Pons (tissue), 1 donor: Measurements from ENCODE around the gene ERLEC1.
"Not testable (repeated sequence)": the region's sequence is repeated elsewhere in the genome, so short reads cannot be mapped to it uniquely, and the experiment has no call there.

Experiments
- DNase-seq: peaks from one replicate; pipeline ENCODE4 v3.0.0-alpha.2; 2016; ENCODE audit warnings: low spot score

The ERLEC1 gene

DNA sequence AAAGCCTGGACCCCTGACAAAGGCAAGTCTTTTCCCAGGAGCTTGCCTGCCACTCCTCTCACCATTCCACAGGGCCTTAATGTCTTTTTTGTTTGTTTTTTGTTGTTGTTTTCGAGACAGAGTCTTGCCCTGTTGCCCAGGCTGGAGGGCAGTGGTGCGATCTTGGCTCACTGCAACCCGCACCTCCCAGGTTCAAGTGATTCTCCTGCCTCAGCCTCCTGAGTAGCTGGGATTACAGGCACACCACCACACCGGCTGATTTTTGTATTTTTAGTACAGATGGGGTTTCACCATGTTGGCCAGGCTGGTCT is 43.1 kb downstream of the ERLEC1 start:
- DNase-seq, result not testable (repeated sequence)

DNA sequence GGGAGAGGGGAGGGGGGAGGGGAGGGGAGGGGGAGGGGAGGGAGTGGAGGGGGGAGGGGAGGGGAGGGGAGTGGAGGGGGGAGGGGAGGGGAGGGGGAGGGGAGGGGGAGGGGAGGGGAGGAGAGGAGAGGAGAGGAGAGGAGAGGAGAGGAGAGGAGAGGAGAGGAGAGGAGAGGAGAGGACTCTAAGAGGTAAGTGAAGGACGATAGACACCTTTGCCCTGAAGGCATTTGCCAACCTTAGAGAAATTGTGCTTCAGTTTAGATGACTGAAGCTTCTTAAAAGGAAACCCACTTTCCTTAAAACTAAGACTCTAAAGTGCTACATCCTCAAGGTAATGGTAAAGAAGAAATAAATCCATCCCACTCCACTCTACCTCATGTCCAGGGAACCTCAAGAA is 53.7 kb downstream of the ERLEC1 start:
- no peak for DNase-seq

DNA sequence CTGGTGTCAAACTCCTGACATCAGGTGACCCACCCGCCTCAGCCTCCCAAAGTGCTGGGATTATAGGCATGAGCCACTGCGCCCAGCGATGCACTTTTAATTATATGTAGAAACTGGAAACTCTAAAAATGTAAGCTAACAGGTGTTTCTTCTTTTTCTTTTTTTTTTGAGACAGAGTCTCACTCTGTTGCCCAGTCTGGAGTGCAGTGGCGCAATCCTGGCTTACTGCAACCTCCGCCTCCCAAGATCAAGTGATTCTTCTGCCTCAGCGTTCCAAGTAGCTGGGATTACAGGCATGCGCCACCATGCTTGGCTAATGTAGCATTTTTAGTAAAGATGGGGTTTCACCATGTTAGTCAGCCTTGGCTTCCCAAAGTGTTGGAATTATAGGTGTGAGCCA is 54.8 kb downstream of the ERLEC1 start:
- DNase-seq, result not testable (repeated sequence)

DNA sequence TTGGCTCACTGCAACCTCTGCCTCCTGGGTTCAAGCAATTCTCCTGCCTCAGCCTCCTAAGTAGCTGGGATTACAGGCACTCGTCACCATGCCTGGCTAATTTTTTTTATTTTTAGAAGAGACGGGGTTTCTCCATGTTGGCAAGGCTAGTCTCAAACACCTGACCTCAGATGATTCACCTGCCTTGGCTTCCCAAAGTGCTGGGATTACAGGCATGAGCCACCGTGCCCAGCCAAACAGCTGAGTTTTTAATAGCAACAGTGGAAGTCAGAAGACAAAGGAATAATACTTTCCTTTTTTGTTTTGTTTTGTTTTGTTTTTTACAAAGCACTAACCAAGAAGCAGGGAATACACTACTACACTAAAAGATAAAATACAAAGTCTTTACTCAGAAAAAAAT is 56.0 kb downstream of the ERLEC1 start:
- DNase-seq, result no peak

DNA sequence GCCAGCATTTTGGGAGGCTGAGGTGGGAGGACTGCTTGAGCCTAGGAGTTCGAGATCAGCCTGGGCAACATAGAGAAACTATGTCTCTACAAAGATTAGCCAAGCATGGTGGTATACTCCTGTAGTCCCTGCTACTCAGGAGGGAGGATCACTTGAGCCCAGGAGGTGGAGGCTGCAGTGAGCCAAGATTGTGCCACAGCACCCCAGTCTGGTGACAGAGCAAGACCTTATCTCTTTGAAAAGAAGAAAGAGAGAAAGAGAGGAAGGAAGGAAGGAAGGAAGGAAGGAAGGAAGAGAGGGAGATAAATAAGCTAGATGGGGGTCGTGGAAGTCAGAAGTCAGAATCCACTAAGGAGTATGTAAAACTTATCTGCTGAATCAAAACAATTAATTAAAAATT is 56.8 kb downstream of the ERLEC1 start:
- no peak for DNase-seq

DNA sequence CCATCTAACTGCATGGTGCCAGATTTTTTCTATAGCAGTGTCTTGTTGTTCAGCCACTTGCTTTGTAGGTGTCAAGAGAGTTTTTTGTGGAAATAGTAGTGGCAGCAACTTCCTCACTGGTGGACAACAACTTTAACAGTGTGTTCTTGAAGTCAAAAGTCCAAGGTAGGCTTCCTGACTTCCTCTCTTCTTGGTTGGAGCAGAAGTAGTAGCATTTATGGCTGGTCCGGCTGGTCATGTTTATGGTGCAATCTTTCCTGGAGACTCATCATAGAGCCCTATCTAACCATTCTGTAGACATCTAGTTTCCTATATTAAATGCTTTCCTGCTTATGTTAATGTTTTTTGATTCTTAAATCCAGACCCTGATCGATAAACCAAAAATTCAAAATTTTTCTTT is 61.2 kb downstream of the ERLEC1 start:
- no peak for DNase-seq

DNA sequence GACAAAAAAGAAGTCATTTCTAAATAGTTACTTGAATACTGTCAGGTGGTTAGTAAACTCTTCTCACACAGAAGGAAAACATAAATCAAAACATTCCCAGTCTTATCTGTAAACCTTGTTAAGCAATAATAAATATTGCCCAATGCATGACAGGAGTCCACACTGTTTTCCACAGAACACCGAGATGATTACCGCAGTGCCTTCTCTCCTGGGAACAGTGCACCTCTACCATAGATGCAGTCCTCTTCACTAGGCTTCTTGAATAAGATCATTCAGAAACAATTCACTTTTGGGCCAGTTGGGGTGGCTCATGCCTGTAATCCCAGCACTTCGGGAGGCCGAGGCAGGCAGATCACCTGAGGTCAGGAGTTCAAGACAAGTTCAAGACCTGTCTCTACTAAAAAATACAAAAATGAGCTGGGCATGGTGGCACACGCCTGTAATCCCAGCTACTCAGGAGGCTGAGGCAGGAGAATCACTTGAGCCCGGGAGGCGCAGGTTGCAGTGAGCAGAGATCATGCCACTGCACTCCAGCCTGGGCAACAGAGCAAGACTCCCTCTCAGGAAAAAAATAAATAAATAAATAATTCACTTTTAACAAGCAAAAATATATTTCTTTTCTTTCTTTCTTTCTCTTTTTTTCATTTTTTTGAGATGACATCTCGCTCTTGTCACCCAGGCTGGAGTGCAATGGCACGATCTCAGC is 64.4 kb downstream of the ERLEC1 start:
- not testable (repeated sequence) for DNase-seq

DNA sequence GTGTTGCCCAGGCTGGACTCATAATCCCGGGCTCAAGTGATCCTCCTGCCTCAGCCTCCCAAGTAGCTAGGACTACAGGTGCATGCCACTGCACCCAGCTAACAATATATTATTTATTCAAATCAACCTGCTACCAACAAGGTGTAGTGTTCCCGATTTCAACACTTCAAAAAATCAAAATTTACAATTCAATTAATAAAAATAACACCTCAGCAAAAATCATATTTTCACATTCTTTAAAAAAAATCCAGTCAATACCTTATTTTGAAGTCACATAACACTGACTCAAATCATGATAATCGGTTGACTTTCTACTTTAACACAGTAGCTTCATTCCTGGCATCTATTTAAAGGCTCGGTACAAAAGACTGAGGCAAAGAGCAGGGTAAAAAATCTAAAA is 65.7 kb downstream of the ERLEC1 start:
- DNase-seq, result no peak

DNA sequence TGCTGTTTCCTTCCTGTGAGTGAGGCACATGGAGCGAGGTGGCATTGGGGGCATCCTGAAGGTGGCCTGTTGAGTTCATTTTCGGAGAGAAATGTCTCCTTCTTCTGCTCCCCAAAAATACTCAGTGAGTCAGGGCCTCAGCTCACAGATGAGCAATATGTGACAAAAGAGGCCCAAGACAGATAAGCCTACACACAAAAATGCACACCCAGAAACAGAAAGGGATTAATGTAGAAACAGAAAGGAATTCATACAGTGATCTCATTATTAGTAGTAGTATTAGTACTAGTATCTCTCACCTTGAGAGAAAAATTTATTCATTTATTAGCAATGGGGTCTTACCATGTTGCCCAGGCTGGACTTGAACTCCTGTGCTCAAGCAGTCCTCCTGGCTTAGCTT is 67.8 kb downstream of the ERLEC1 start:
- DNase-seq, result no peak

DNA sequence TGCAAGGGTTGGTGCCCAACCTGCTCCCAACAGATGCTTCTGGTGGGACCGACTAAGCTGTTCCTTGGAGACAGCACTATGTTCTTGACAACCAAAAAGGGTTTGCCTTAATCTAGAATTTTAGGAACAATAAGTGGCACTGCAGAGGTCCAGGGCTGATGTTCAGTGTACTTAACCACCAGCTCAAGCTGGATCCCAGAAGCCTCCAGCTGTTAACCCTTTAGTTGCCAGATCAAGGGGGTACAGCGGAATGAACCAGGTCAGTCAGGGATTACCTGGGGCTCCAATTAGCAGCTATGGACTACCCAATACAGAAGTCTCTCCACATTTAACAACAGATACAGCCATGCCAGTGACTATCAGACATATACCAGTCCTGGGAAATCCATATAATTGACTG is 69.4 kb downstream of the ERLEC1 start:
- DNase-seq, result no peak

DNA sequence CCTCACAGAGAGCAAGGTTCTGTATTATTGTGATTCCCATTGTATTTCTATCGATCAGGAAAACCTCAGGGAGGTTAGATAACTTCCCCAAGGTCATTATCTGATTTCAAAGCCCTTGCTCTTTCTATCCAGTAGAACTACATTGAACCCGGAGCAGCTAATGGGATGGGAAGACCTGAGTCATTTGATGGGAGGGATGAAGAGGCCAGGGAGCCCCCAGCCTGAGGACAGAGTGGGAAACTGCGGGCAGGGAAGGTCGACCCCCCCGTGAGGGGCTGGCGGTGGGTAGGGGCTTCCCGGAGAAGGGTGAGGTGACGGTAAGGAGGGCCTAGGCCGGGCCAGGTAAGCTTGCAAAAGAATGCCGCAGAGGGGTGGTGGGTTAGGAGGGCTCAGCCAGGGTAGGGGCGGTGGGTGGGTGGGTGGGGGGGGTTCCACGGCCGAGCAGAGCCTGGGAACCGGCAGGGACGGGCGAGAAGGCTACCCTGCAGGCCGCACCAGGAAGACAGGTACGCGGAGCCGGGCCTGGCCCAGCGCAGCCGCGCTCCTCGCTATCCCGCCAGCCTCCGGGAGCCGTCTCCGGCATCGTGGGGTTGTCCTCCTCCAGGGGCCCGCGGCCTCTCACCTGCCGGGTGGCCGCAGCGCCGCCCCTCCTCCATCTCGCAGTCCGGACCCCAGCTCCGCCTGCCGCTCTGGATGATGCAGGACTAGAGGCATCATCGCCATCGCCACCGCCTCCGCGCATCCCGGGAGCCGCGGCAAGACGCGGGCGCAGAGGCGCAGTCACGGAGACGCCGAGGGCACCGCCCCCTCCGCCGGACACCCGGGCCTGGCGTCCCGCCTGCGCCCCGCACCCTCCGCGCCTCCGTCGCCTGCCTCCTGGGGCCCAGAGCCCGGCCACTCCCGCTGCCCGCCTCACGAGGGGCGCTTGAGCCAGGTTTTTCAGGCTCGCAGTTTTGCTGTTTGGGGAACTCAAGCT is 72.7 kb downstream of the ERLEC1 start, which contains the start of gene GPR75:
Gene GPR75, minus strand, starts transcription at position 762 of the 976 bp plus-strand sequence. CDS start 5,211 bp downstream, outside the sequence.
- no peak for DNase-seq

DNA sequence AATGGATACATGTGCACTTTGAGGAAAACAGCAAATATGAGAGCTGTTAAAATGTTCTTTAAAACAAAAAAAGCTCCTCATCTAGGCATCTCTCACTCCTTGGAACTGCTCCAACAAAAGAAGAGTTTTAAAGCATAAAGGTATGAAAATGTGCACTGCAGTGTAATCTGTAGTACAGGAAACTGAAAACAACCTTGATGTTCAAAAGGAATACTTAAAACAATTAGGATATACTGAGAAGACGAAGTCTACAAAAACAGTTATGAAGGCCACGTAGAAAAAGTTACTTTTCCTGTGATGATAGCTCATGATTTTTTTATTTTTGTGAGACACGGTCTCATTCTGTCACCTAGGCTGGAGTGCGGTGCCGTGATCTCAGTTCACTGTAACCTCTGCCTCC is 75.0 kb downstream of the ERLEC1 start:
- no peak for DNase-seq

DNA sequence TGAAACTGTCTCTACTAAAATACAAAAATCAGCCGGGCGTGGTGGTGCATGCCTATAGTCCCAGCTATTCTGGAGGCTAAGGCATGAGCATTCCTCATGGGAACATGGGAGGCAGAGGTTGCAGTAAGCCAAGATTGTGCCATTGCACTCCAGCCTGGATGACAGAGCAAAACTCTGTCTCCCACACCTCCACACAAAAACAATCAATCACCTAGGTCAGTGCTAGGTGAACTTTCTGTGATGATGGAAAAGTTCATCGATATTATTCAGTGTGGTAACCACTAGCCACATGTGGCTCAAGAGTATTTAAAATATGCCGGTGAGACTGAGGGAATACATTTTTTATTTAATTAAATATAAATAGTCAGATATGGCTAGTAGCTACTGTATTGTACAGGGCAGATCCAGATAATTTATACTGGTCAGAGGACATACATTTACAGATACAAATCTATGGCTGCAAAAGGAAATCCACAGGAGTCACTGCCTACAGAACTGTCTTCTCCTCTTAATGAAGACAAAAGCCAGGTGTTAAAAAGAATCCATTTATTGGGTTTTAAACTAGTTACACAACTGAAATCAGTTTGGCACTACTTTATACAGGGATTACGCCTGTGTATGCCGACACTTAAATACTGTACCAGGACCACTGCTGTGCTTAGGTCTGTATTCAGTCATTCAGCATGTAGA is 76.8 kb downstream of the ERLEC1 start:
- DNase-seq, result no peak

DNA sequence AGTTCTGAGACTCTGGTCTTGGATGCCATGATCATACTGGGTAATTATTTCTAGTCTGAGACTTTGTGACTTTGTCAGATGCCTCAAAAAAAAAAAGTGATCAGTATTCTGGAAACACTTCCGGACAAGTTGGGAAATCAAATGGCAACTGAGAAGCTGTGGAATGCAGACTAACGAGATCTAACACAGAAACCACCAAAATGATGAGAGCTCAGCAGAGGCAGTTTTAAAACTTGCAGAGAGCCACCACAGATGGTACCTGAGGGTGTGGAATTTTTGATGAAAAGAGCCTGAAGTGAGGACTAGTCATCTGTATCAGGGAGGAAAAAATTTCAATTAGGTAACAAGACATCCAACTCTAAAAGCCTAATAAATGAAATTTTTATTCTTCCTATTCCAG is 78.4 kb downstream of the ERLEC1 start:
- DNase-seq, result no peak

DNA sequence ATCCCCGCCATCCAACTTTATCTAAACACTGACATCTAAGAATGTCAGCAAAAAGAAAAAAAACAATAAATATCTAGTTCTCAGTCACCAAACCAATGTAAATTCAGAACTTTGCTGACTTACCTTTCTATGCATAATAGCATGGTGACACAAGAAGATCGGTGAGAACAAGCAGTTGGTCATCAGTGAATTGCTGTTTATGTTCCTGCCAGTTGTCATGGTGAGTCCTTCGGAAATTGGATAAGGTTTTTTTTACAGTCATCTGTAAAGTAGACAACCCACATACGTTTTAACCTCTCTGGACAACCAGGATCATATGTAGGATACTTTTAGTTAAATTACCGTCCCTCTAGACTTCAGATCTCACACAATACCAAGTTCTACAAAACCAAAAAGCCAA is 79.1 kb downstream of the ERLEC1 start:
- DNase-seq, result no peak

DNA sequence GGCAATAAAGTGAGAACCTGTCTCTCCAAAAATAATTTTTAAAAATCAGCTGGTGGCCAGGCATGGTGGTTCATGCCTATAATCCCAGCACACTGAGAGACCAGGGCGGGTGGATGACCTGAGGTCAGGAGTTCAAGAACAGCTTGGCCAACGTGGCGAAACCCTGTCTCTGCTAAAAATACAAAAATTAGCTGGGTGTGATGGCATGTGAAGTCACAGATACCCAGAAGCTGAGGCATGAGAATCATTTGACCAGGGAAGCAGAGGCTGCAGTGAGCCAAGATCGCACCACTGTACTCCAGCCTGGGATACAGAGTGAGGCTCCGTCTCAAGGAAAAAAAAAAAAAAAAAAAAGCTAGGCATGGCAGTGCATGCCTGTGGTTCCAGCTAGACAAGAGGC is 80.3 kb downstream of the ERLEC1 start:
- no peak for DNase-seq

DNA sequence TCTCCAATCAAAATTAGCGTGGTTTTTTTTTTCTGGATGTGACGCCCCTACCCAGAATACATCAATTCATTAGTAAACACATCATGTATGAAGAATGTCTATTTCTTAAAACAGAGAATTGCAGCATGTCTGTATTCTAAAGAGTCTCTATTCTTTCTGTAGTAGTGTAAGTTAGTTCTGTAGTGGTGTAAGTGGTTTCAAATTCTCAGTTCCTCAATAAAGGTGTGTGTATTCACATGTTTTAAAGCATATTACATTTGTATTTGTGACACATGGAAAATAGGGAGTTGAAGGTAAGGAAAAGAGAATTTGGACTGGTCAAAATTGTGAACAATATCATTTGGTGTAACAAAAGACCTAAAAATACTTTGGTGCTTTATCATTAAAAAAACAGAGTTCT is 80.9 kb downstream of the ERLEC1 start:
- no peak for DNase-seq
